Measurements from ENCODE around the gene AMBRA1.

DNA sequence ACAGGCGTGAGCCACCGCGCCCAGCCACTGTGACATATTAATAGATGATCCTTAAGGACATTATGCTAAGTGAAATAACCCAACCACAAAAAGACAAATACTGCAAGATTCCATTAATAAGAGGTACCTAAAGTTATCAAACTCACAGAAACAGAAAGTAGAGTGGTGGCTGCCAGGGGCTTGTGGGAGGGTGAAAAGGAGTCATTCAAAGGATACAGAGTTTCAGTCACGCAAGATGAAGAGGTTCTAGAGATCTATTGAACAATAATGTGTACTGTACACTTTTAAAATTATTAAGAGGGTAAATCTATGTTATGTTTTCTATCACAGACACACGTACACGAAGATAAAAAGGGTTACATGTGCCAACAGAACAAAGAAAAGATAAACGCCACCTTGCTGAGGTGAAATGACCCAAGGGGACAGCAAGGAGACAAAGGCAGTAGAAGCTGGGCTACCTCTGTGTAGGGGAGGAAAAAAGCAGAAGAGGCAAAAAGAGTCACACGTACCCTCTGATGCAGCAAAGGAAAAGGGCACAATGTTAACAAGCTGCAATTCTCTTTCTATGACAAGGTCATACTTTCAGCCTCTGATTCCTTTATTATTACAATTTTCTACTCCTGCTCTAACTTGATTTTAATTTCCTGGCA is 65.3 kb downstream of the AMBRA1 start:
- TF ChIP-seq, protein P1, sequence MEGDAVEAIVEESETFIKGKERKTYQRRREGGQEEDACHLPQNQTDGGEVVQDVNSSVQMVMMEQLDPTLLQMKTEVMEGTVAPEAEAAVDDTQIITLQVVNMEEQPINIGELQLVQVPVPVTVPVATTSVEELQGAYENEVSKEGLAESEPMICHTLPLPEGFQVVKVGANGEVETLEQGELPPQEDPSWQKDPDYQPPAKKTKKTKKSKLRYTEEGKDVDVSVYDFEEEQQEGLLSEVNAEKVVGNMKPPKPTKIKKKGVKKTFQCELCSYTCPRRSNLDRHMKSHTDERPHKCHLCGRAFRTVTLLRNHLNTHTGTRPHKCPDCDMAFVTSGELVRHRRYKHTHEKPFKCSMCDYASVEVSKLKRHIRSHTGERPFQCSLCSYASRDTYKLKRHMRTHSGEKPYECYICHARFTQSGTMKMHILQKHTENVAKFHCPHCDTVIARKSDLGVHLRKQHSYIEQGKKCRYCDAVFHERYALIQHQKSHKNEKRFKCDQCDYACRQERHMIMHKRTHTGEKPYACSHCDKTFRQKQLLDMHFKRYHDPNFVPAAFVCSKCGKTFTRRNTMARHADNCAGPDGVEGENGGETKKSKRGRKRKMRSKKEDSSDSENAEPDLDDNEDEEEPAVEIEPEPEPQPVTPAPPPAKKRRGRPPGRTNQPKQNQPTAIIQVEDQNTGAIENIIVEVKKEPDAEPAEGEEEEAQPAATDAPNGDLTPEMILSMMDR (IDR thresholded peaks at IDR 0.05): no peak
- no peak for TF ChIP-seq POLR2AphosphoS5 (IDR thresholded peaks at IDR 0.05)
- TF ChIP-seq POLR2A (IDR thresholded peaks at IDR 0.05): no peak
- TF ChIP-seq EP300 (IDR thresholded peaks at IDR 0.05): no peak

Data from upper lobe of left lung (tissue), 4 donors.